Epidermal melanocyte (primary cell): ENCODE results near the gene PARS2.

ENCODE experiments used
- DNase-seq: peaks from one replicate; pipeline ENCODE4 v3.0.0; 2011; ENCODE audit warnings: low spot score; ENCODE audit not compliant: insufficient read length

PARS2 gene

GRCh38 chr1:54800041-54800898, 35.9 kb upstream of the PARS2 start:
- no peak for DNase-seq

GRCh38 chr1:54798769-54799641, 34.7 kb upstream of the PARS2 start:
- no peak for DNase-seq

- no peak for DNase-seq
Observed at GRCh38 chr1:54798206-54798605, 33.9 kb upstream of the PARS2 start.

GRCh38 chr1:54796902-54797301, 32.6 kb upstream of the PARS2 start:
- DNase-seq = no peak

- DNase-seq = no peak
Observed at GRCh38 chr1:54795841-54796468, 31.6 kb upstream of the PARS2 start.

- no peak for DNase-seq
Observed at GRCh38 chr1:54795356-54795665, 31.0 kb upstream of the PARS2 start.

- no peak for DNase-seq
Observed at GRCh38 chr1:54794451-54795355, 30.4 kb upstream of the PARS2 start.

- peak; percentile 77 for DNase-seq
Observed at GRCh38 chr1:54792686-54793282, 28.5 kb upstream of the PARS2 start.

GRCh38 chr1:54791880-54792522, 27.7 kb upstream of the PARS2 start:
- no peak for DNase-seq

- no peak for DNase-seq
Observed at GRCh38 chr1:54788459-54788858, 24.1 kb upstream of the PARS2 start.

- no peak for DNase-seq
Observed at GRCh38 chr1:54787604-54788003, 23.3 kb upstream of the PARS2 start.

- DNase-seq = no peak
Observed at GRCh38 chr1:54786778-54787177, 22.5 kb upstream of the PARS2 start.

GRCh38 chr1:54784066-54784465, 19.7 kb upstream of the PARS2 start:
- DNase-seq = no peak

GRCh38 chr1:54782588-54782987, 18.3 kb upstream of the PARS2 start:
- DNase-seq = no peak

- no peak for DNase-seq
Observed at GRCh38 chr1:54782156-54782555, 17.8 kb upstream of the PARS2 start.

GRCh38 chr1:54781023-54781723, 16.9 kb upstream of the PARS2 start:
- DNase-seq = no peak

- no peak for DNase-seq
Observed at GRCh38 chr1:54777431-54777830, 13.1 kb upstream of the PARS2 start.

- no peak for DNase-seq
Observed at GRCh38 chr1:54777011-54777410, 12.7 kb upstream of the PARS2 start.
